ENCODE data around the gene RAD21L1.
A peak's percentile ranks its signal among the peaks of the same experiment; 100 is the strongest.

RAD21L1 gene

GRCh38 chr20:1187605-1188171 lies 38.2 kb upstream of the RAD21L1 start:
- Histone ChIP-seq H3K4me1 (ENCODE audit: control insufficient read depth in 1 of 2, insufficient read depth in 2 of 2, low read length in 2 of 2) (peaks cover 0 to 8% of the 10 kb centered on the region in 2 experiments), H3K23ac (ENCODE audit: low read length) (no peak overlapping the region), H2BK120ac (ENCODE audit: insufficient read depth, low read length, poor library complexity) (no peak overlapping the region), H3K27me3 (ENCODE audit: insufficient read depth, low read length) (peaks cover 18% of the 10 kb centered on the region), H3K27ac (ENCODE audit: low read depth, low read length) (no peak overlapping the region), H3K9ac (ENCODE audit: low read length) (no peak overlapping the region), H4K12ac (ENCODE audit: low read depth, low read length) (no peak overlapping the region), H2BK12ac (ENCODE audit: low read length) (no peak overlapping the region), H4K8ac (ENCODE audit: low read depth, low read length) (no peak overlapping the region), H3K9me3 (ENCODE audit: insufficient read depth, low read depth, low read length) (peaks cover 7% of the 10 kb centered on the region), H3K18ac (ENCODE audit: low read length) (no peak overlapping the region), H3K79me2 (ENCODE audit: control insufficient read depth, insufficient read depth, low read length, poor library complexity) (no peaks in the 10 kb centered on the region), H3K36me3 (ENCODE audit: control insufficient read depth in 1 of 2, insufficient read depth in 2 of 2, low read length in 2 of 2) (no peaks in the 10 kb centered on the region), H2AK5ac (ENCODE audit: low read length) (no peak overlapping the region), H2BK5ac (ENCODE audit: low read depth, low read length, poor library complexity) (no peak overlapping the region), H2AFZ (ENCODE audit: insufficient read depth, low read length, poor library complexity) (no peak overlapping the region), H3K4ac (ENCODE audit: low read depth, low read length) (no peak overlapping the region), H3K79me1 (ENCODE audit: low read length) (no peaks in the 10 kb centered on the region), H3K14ac (ENCODE audit: low read length) (no peak overlapping the region), H3K4me2 (ENCODE audit: low read length) (no peak overlapping the region), H3K4me3 (ENCODE audit: low read depth, low read length) (no peak overlapping the region), H4K91ac (ENCODE audit: low read depth, low read length) (no peak overlapping the region)
- no CpG with 5 or more reads among the region's 4 CpGs for WGBS (ENCODE audit: extremely low coverage, insufficient coverage, insufficient read length)
- DNase-seq = peak; percentile 62 to 91

- Histone ChIP-seq H3K4me3 (ENCODE audit: low read depth, low read length) (peak overlapping the region; percentile 16), H3K9ac (ENCODE audit: low read length) (no peak overlapping the region)
Observed at GRCh38 chr20:1188347-1188746, 37.5 kb upstream of the RAD21L1 start.

GRCh38 chr20:1189827-1190226 lies 36.0 kb upstream of the RAD21L1 start:
- no peak for DNase-seq
- Histone ChIP-seq H2BK120ac (ENCODE audit: insufficient read depth, low read length, poor library complexity) (no peak overlapping the region), H3K4ac (ENCODE audit: low read depth, low read length) (no peak overlapping the region), H3K27me3 (ENCODE audit: insufficient read depth, low read length) (peaks cover 4% of the 10 kb centered on the region), H3K9me3 (ENCODE audit: insufficient read depth, low read depth, low read length) (peaks cover 5% of the 10 kb centered on the region), H3K9ac (ENCODE audit: low read length) (no peak overlapping the region), H3K18ac (ENCODE audit: low read length) (no peak overlapping the region), H3K4me2 (ENCODE audit: low read length) (no peak overlapping the region), H2AFZ (ENCODE audit: insufficient read depth, low read length, poor library complexity) (no peak overlapping the region), H2BK12ac (ENCODE audit: low read length) (no peak overlapping the region), H3K27ac (ENCODE audit: low read depth, low read length) (no peak overlapping the region), H3K4me1 (ENCODE audit: control insufficient read depth in 1 of 2, insufficient read depth in 2 of 2, low read length in 2 of 2) (peaks cover 0 to 8% of the 10 kb centered on the region in 2 experiments), H4K8ac (ENCODE audit: low read depth, low read length) (no peak overlapping the region), H3K36me3 (ENCODE audit: control insufficient read depth in 1 of 2, insufficient read depth in 2 of 2, low read length in 2 of 2) (no peaks in the 10 kb centered on the region), H3K79me2 (ENCODE audit: control insufficient read depth, insufficient read depth, low read length, poor library complexity) (no peaks in the 10 kb centered on the region), H3K79me1 (ENCODE audit: low read length) (no peaks in the 10 kb centered on the region), H4K12ac (ENCODE audit: low read depth, low read length) (no peak overlapping the region), H3K14ac (ENCODE audit: low read length) (no peak overlapping the region), H2BK5ac (ENCODE audit: low read depth, low read length, poor library complexity) (no peak overlapping the region), H3K23ac (ENCODE audit: low read length) (no peak overlapping the region), H4K91ac (ENCODE audit: low read depth, low read length) (no peak overlapping the region), H3K4me3 (ENCODE audit: low read depth, low read length) (no peak overlapping the region), H2AK5ac (ENCODE audit: low read length) (no peak overlapping the region)
- 100% methylated on average over 1 of the region's 1 CpG for WGBS (ENCODE audit: extremely low coverage, insufficient coverage, insufficient read length)

More at GRCh38 chr20:1188347-1188746, 37.5 kb upstream of the RAD21L1 start:
- Histone ChIP-seq H2BK5ac (ENCODE audit: low read depth, low read length, poor library complexity) (no peak overlapping the region), H3K23ac (ENCODE audit: low read length) (peak overlapping the region; percentile 97), H3K27ac (ENCODE audit: low read depth, low read length) (no peak overlapping the region), H2AK5ac (ENCODE audit: low read length) (no peak overlapping the region), H3K79me2 (ENCODE audit: control insufficient read depth, insufficient read depth, low read length, poor library complexity) (no peaks in the 10 kb centered on the region), H3K18ac (ENCODE audit: low read length) (no peak overlapping the region), H3K4ac (ENCODE audit: low read depth, low read length) (no peak overlapping the region), H2BK120ac (ENCODE audit: insufficient read depth, low read length, poor library complexity) (no peak overlapping the region), H3K9me3 (ENCODE audit: insufficient read depth, low read depth, low read length) (peaks cover 7% of the 10 kb centered on the region), H3K4me2 (ENCODE audit: low read length) (no peak overlapping the region), H3K4me1 (ENCODE audit: control insufficient read depth in 1 of 2, insufficient read depth in 2 of 2, low read length in 2 of 2) (peaks cover 0 to 8% of the 10 kb centered on the region in 2 experiments), H4K12ac (ENCODE audit: low read depth, low read length) (no peak overlapping the region), H4K8ac (ENCODE audit: low read depth, low read length) (no peak overlapping the region), H4K91ac (ENCODE audit: low read depth, low read length) (no peak overlapping the region), H2BK12ac (ENCODE audit: low read length) (no peak overlapping the region), H3K36me3 (ENCODE audit: control insufficient read depth in 1 of 2, insufficient read depth in 2 of 2, low read length in 2 of 2) (no peaks in the 10 kb centered on the region), H3K14ac (ENCODE audit: low read length) (no peak overlapping the region), H3K27me3 (ENCODE audit: insufficient read depth, low read length) (peaks cover 18% of the 10 kb centered on the region), H2AFZ (ENCODE audit: insufficient read depth, low read length, poor library complexity) (no peak overlapping the region), H3K79me1 (ENCODE audit: low read length) (no peaks in the 10 kb centered on the region)
- 100% methylated on average over 1 of the region's 1 CpG for WGBS (ENCODE audit: extremely low coverage, insufficient coverage, insufficient read length)
- no peak for DNase-seq

GRCh38 chr20:1190847-1191246 lies 35.0 kb upstream of the RAD21L1 start:
- Histone ChIP-seq H2BK120ac (ENCODE audit: insufficient read depth, low read length, poor library complexity) (no peak overlapping the region), H4K8ac (ENCODE audit: low read depth, low read length) (no peak overlapping the region), H3K9ac (ENCODE audit: low read length) (no peak overlapping the region), H2AK5ac (ENCODE audit: low read length) (no peak overlapping the region), H4K91ac (ENCODE audit: low read depth, low read length) (no peak overlapping the region), H2BK12ac (ENCODE audit: low read length) (no peak overlapping the region), H3K79me2 (ENCODE audit: control insufficient read depth, insufficient read depth, low read length, poor library complexity) (no peaks in the 10 kb centered on the region), H3K9me3 (ENCODE audit: insufficient read depth, low read depth, low read length) (peaks cover 5% of the 10 kb centered on the region), H3K79me1 (ENCODE audit: low read length) (no peaks in the 10 kb centered on the region), H3K4me1 (ENCODE audit: control insufficient read depth in 1 of 2, insufficient read depth in 2 of 2, low read length in 2 of 2) (peaks cover 0 to 5% of the 10 kb centered on the region in 2 experiments), H3K14ac (ENCODE audit: low read length) (no peak overlapping the region), H3K4me3 (ENCODE audit: low read depth, low read length) (no peak overlapping the region), H3K18ac (ENCODE audit: low read length) (no peak overlapping the region), H3K23ac (ENCODE audit: low read length) (peak overlapping the region; percentile 25), H3K27me3 (ENCODE audit: insufficient read depth, low read length) (no peaks in the 10 kb centered on the region), H3K4me2 (ENCODE audit: low read length) (no peak overlapping the region), H2AFZ (ENCODE audit: insufficient read depth, low read length, poor library complexity) (no peak overlapping the region), H3K36me3 (ENCODE audit: control insufficient read depth in 1 of 2, insufficient read depth in 2 of 2, low read length in 2 of 2) (no peaks in the 10 kb centered on the region), H2BK5ac (ENCODE audit: low read depth, low read length, poor library complexity) (no peak overlapping the region), H4K12ac (ENCODE audit: low read depth, low read length) (no peak overlapping the region), H3K4ac (ENCODE audit: low read depth, low read length) (no peak overlapping the region), H3K27ac (ENCODE audit: low read depth, low read length) (no peak overlapping the region)
- DNase-seq = no peak
- WGBS (ENCODE audit: extremely low coverage, insufficient coverage, insufficient read length) = no CpG with 5 or more reads among the region's 3 CpGs

Measured in trophoblast cell (in vitro differentiated cells and primary cell).